ENCODE data around the gene RAD9B. TPM values are rescaled to one million over a fixed set of nuclear protein-coding genes. Genes with fewer than 3 reads are reported as not detected.

The RAD9B gene
- total and polyA plus RNA-seq, 2 of the 13 experiments (the other 11 are each of a cell fraction or from before 2014, with no cell fraction given) = 0.05 to 0.38 TPM

- peak; percentile 65; the same call in 1 of the 2 replicates for TF ChIP-seq E2F2 (CRISPR knock-in tag; IDR thresholded peaks at IDR 0.05; ENCODE audit: borderline replicate concordance)
- peak; percentile 80 for TF ChIP-seq AGO2 (optimal IDR thresholded peaks at IDR 0.05; ENCODE audit: low read depth, low read length)
- no peak for TF ChIP-seq SOX13 (IDR thresholded peaks at IDR 0.05)
- TF ChIP-seq SOX13 (CRISPR knock-in tag; conservative IDR thresholded peaks at IDR 0.05 in 1 of 2, IDR thresholded peaks at IDR 0.05 in 1 of 2) = peak in 1 of 2 experiments; percentile 51; a peak in 1 of 4 replicates
- peak; percentile 86 for TF ChIP-seq CREBL2 (CRISPR knock-in tag; IDR thresholded peaks at IDR 0.05; ENCODE audit: borderline replicate concordance)
- peak; percentile 64 for TF ChIP-seq ZNF703 (CRISPR knock-in tag; IDR thresholded peaks at IDR 0.05; ENCODE audit: borderline replicate concordance)
- peak; percentile 68; the same call in 1 of the 2 replicates for TF ChIP-seq ZNF691 (CRISPR knock-in tag; IDR thresholded peaks at IDR 0.05; ENCODE audit: borderline replicate concordance, low read depth)
- TF ChIP-seq, protein P1, sequence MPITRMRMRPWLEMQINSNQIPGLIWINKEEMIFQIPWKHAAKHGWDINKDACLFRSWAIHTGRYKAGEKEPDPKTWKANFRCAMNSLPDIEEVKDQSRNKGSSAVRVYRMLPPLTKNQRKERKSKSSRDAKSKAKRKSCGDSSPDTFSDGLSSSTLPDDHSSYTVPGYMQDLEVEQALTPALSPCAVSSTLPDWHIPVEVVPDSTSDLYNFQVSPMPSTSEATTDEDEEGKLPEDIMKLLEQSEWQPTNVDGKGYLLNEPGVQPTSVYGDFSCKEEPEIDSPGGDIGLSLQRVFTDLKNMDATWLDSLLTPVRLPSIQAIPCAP (CRISPR knock-in tag; IDR thresholded peaks at IDR 0.05; ENCODE audit: low read depth) = peak; percentile 85; the same call in 1 of the 2 replicates
- no peak; the same call in 1 of the 2 replicates for TF ChIP-seq ZNF619 (CRISPR knock-in tag; IDR thresholded peaks at IDR 0.05)
- no peak for TF ChIP-seq HNRNPUL1 (IDR thresholded peaks at IDR 0.05; ENCODE audit: low read depth, low read length)
- TF ChIP-seq CCDC6 (CRISPR knock-in tag; IDR thresholded peaks at IDR 0.05) = peak; percentile 99
- TF ChIP-seq, protein P2, sequence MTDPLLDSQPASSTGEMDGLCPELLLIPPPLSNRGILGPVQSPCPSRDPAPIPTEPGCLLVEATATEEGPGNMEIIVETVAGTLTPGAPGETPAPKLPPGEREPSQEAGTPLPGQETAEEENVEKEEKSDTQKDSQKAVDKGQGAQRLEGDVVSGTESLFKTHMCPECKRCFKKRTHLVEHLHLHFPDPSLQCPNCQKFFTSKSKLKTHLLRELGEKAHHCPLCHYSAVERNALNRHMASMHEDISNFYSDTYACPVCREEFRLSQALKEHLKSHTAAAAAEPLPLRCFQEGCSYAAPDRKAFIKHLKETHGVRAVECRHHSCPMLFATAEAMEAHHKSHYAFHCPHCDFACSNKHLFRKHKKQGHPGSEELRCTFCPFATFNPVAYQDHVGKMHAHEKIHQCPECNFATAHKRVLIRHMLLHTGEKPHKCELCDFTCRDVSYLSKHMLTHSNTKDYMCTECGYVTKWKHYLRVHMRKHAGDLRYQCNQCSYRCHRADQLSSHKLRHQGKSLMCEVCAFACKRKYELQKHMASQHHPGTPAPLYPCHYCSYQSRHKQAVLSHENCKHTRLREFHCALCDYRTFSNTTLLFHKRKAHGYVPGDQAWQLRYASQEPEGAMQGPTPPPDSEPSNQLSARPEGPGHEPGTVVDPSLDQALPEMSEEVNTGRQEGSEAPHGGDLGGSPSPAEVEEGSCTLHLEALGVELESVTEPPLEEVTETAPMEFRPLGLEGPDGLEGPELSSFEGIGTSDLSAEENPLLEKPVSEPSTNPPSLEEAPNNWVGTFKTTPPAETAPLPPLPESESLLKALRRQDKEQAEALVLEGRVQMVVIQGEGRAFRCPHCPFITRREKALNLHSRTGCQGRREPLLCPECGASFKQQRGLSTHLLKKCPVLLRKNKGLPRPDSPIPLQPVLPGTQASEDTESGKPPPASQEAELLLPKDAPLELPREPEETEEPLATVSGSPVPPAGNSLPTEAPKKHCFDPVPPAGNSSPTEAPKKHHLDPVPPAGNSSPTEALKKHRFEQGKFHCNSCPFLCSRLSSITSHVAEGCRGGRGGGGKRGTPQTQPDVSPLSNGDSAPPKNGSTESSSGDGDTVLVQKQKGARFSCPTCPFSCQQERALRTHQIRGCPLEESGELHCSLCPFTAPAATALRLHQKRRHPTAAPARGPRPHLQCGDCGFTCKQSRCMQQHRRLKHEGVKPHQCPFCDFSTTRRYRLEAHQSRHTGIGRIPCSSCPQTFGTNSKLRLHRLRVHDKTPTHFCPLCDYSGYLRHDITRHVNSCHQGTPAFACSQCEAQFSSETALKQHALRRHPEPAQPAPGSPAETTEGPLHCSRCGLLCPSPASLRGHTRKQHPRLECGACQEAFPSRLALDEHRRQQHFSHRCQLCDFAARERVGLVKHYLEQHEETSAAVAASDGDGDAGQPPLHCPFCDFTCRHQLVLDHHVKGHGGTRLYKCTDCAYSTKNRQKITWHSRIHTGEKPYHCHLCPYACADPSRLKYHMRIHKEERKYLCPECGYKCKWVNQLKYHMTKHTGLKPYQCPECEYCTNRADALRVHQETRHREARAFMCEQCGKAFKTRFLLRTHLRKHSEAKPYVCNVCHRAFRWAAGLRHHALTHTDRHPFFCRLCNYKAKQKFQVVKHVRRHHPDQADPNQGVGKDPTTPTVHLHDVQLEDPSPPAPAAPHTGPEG (CRISPR knock-in tag; IDR thresholded peaks at IDR 0.05) = 0 out of 2 replicates have a peak, but pooled peaks have one; percentile 80
- no peak for TF ChIP-seq ZNF292 (CRISPR knock-in tag; IDR thresholded peaks at IDR 0.05; ENCODE audit: borderline replicate concordance, low read depth)
- TF ChIP-seq, protein P3, sequence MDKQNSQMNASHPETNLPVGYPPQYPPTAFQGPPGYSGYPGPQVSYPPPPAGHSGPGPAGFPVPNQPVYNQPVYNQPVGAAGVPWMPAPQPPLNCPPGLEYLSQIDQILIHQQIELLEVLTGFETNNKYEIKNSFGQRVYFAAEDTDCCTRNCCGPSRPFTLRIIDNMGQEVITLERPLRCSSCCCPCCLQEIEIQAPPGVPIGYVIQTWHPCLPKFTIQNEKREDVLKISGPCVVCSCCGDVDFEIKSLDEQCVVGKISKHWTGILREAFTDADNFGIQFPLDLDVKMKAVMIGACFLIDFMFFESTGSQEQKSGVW (CRISPR knock-in tag; IDR thresholded peaks at IDR 0.05; ENCODE audit: borderline replicate concordance) = 0 out of 2 replicates have a peak, but pooled peaks have one; percentile 59
- TF ChIP-seq DR1 (CRISPR knock-in tag; IDR thresholded peaks at IDR 0.05) = peak; percentile 95
- no peak for TF ChIP-seq RFX1 (IDR thresholded peaks at IDR 0.05)
- no peak for TF ChIP-seq ZNF24 (IDR thresholded peaks at IDR 0.05)
- peak; percentile 88 for TF ChIP-seq DMAP1 (CRISPR knock-in tag; IDR thresholded peaks at IDR 0.05)
Observed at GRCh38 chr12:110501752-110502738, at the start of gene RAD9B, which contains the start of gene VPS29 (continued).

Measured in HepG2 (cell line).